Measurements from ENCODE around the gene YIPF3. TPM values are rescaled to one million over a fixed set of nuclear protein-coding genes. Genes with fewer than 3 reads are reported as not detected.

YIPF3 gene
- total RNA-seq, 3 donors from 2014 or later (not counting 1 experiment from before 2014, with no cell fraction given) = 59.3 to 78.4 (median 70.0) TPM

DNA sequence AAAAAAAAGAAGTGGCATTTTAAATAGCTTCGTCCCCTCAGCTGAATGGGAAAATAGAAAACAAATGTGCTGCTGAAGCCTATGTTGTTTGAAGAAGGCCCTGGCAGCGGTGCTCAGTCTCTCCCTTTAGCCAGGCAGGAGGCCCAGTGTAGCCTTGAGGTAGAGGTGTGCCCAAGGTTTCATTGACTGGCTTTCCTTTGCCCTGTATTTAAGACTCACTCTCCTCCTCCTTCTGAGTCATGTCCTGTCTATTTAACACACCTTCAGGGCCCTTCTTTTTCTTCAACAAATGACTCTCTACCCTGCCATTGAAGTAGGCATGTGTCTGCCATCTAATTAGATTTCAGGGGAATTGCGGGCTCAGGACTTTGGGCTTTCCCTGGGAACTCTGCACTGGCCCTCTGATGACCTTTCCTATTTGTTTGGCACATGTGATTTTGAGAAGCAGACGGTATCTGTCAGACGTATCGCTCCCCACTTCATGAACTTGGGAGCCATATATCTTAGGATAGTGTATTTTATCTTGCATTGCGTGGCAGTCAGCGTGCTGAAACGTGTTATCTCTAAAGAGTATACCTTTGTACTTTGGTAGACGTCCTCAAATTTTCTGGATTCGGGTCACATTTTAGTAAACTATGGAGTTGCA lies 35.0 kb downstream of the YIPF3 start:
- no peaks in the 10 kb centered on the region for H3K27me3 Mint-ChIP-seq (ENCODE audit: low read depth in 2 of 2)
- H3K4me1 ChIP-seq (ENCODE audit: control insufficient read depth, insufficient read depth, low read length) = peaks cover 13% of the 10 kb centered on the region
- no peaks in the 10 kb centered on the region for H3K9me3 ChIP-seq (ENCODE audit: control insufficient read depth, insufficient read depth, low read length)
- peaks cover 27 to 42% of the 10 kb centered on the region in 2 donors for H3K4me1 Mint-ChIP-seq
- no peaks in the 10 kb centered on the region for H3K27me3 ChIP-seq (ENCODE audit: control insufficient read depth, insufficient read depth, low read length)
- DNase-seq (no peak), ATAC-seq (no peak)
- no peaks in the 10 kb centered on the region for H3K9me3 Mint-ChIP-seq
- H3K4me3 Mint-ChIP-seq = no peak overlapping the region
- no peak overlapping the region for H3K4me3 ChIP-seq (ENCODE audit: low read length)
- TF ChIP-seq, protein P1, sequence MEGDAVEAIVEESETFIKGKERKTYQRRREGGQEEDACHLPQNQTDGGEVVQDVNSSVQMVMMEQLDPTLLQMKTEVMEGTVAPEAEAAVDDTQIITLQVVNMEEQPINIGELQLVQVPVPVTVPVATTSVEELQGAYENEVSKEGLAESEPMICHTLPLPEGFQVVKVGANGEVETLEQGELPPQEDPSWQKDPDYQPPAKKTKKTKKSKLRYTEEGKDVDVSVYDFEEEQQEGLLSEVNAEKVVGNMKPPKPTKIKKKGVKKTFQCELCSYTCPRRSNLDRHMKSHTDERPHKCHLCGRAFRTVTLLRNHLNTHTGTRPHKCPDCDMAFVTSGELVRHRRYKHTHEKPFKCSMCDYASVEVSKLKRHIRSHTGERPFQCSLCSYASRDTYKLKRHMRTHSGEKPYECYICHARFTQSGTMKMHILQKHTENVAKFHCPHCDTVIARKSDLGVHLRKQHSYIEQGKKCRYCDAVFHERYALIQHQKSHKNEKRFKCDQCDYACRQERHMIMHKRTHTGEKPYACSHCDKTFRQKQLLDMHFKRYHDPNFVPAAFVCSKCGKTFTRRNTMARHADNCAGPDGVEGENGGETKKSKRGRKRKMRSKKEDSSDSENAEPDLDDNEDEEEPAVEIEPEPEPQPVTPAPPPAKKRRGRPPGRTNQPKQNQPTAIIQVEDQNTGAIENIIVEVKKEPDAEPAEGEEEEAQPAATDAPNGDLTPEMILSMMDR (IDR thresholded peaks at IDR 0.05) = no peak
- peak overlapping the region in 1 of 2 donors; percentile 44 for H3K27ac Mint-ChIP-seq
- intact Hi-C loops (cut with micrococcal nuclease) = no loop called here
- no peak overlapping the region for H3K27ac ChIP-seq (ENCODE audit: low read length)
- peaks cover 2% of the 10 kb centered on the region for H3K36me3 ChIP-seq (ENCODE audit: control insufficient read depth, insufficient read depth, low read length)
- WGBS (ENCODE audit: insufficient coverage) = 97% methylated on average over 11 of the region's 11 CpGs
- no peaks in the 10 kb centered on the region for H3K36me3 Mint-ChIP-seq

DNA sequence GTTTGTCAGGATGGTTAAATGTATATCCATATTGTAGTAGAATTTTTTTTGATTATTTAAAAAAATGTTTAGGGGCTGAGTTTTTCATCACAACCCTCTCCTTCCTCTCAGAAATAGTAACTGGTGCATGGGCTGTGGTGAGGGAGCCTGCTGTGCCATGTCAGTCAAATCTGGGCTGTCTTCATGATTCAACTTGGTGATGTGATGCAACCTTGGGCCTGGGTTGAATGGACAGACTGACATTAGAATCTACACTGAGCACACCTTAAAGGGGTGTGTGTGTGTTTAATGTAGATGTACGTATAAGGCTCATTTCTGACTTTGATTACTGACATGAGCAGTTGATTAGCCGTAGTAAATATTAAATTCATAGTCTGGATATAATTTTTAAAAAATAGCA lies 35.7 kb downstream of the YIPF3 start:
- H3K4me1 ChIP-seq (ENCODE audit: control insufficient read depth, insufficient read depth, low read length) = peaks cover 13% of the 10 kb centered on the region
- Mint-ChIP-seq H3K27me3 (ENCODE audit: low read depth in 2 of 2) (no peaks in the 10 kb centered on the region), H3K36me3 (no peaks in the 10 kb centered on the region), H3K9me3 (no peaks in the 10 kb centered on the region), H3K4me1 (peaks cover 29 to 44% of the 10 kb centered on the region in 2 donors), H3K4me3 (no peak overlapping the region), H3K27ac (peak overlapping the region in 1 of 2 donors; percentile 37)
- H3K27me3 ChIP-seq (ENCODE audit: control insufficient read depth, insufficient read depth, low read length) = no peaks in the 10 kb centered on the region
- WGBS (ENCODE audit: insufficient coverage) = no CpG with 5 or more reads among the region's 2 CpGs
- intact Hi-C loops (cut with micrococcal nuclease) = no loop called here
- DNase-seq (no peak), ATAC-seq (no peak)
- H3K27ac ChIP-seq (ENCODE audit: low read length) = no peak overlapping the region
- TF ChIP-seq, protein P1 (IDR thresholded peaks at IDR 0.05) = no peak
- peaks cover 2% of the 10 kb centered on the region for H3K36me3 ChIP-seq (ENCODE audit: control insufficient read depth, insufficient read depth, low read length)
- no peak overlapping the region for H3K4me3 ChIP-seq (ENCODE audit: low read length)
- no peaks in the 10 kb centered on the region for H3K9me3 ChIP-seq (ENCODE audit: control insufficient read depth, insufficient read depth, low read length)

DNA sequence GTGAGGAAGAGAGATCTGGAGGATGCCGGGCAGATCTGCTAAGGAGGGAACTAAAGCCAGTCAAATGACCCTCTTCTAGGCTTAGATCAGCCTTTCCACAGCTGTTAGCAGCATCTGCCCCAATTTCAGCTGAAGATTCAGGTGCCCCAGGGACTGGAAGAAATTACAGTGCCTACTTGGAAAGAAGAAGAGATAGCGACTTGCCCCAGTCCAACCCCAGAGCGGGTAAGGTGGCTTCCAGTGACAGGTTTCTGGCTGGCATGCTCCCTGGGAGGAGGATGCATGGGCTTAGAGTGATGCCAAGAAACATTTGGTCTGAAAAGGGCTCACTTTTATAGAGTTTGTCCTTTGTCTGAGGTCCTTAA lies 38.7 kb downstream of the YIPF3 start:
- H3K27me3 Mint-ChIP-seq (ENCODE audit: low read depth in 2 of 2) = no peaks in the 10 kb centered on the region
- WGBS (ENCODE audit: insufficient coverage) = 23% methylated on average over 3 of the region's 3 CpGs
- TF ChIP-seq, protein P1 (IDR thresholded peaks at IDR 0.05) = no peak
- peak overlapping the region; percentile 97 for H3K4me3 Mint-ChIP-seq
- no peaks in the 10 kb centered on the region for H3K9me3 ChIP-seq (ENCODE audit: control insufficient read depth, insufficient read depth, low read length)
- DNase-seq = no peak
- no peaks in the 10 kb centered on the region for H3K9me3 Mint-ChIP-seq
- H3K27ac Mint-ChIP-seq = peak overlapping the region; percentile 92 to 100
- ATAC-seq = no peak
- peak overlapping the region; percentile 65 for H3K4me3 ChIP-seq (ENCODE audit: low read length)
- H3K36me3 ChIP-seq (ENCODE audit: control insufficient read depth, insufficient read depth, low read length) = peaks cover 2% of the 10 kb centered on the region
- no peaks in the 10 kb centered on the region for H3K27me3 ChIP-seq (ENCODE audit: control insufficient read depth, insufficient read depth, low read length)
- peaks cover 13% of the 10 kb centered on the region for H3K4me1 ChIP-seq (ENCODE audit: control insufficient read depth, insufficient read depth, low read length)
- H3K4me1 Mint-ChIP-seq = peaks cover 29 to 38% of the 10 kb centered on the region in 2 donors
- H3K36me3 Mint-ChIP-seq = no peaks in the 10 kb centered on the region
- intact Hi-C loops (cut with micrococcal nuclease) = loop anchor here (5.0 kb wide), 1 partner anchor 39 kb away; the partner anchor contains the start of genes POLR1C and YIPF3
- H3K27ac ChIP-seq (ENCODE audit: low read length) = peak overlapping the region; percentile 87
